Adipose tissue (tissue), 3 donors: ENCODE results near the gene TTLL9. TPM values are rescaled to one million over a fixed set of nuclear protein-coding genes. Genes with fewer than 3 reads are reported as not detected.

Experiments used
- H3K27ac ChIP-seq: one replicate; pipeline ENCODE4 v1.5.1; 2013; ENCODE audit warnings: low read depth, low read length
- WGBS, 3 donors: extraction: QIAGEN DNeasy Blood & Tissue Kit; methylation state at CpG; one replicate each; pipeline ENCODE4 v1.1.7; 2013; 5-methylcytosine and 5-hydroxymethylcytosine counted together
- polyA plus RNA-seq, 3 donors: library from polyadenylated mRNA; stranded (reverse); fragments of 200-250 nt; gene quantifications; one replicate each; pipeline ENCODE4 v1.2.3, GENCODE V29; 2013
- donor health status: healthy with polysubstance abuse.
- donor health status: Bipolar disorder and iron deficiency.
- donor health status: healthy.

The TTLL9 gene
- polyA plus RNA-seq, 3 donors, result 0.06 to 0.26 TPM; not detected in 1

- WGBS, 3 donors, result 5 to 6% (median 6%) methylated on average over 6 of the region's 6 CpGs
- no peak overlapping the region for H3K27ac ChIP-seq
Observed at GRCh38 chr20:31951203-31951529, 80.7 kb downstream of the TTLL9 start.

- H3K27ac ChIP-seq, result no peak within 1 kb of the TSS
- WGBS, 3 donors, result 0 to 1% (median 0%) methylated on average over 62 to 63 of the region's 63 CpGs
Observed at GRCh38 chr20:31951530-31952453, 81.4 kb downstream of the TTLL9 start, which contains the start of gene PDRG1. Gene PDRG1 (minus strand): TSS chr20:31952046. CDS start chr20:31951961, 85 bp downstream.

- 70 to 81% (median 71%) methylated on average over 6 of the region's 6 CpGs for WGBS, 3 donors
- H3K27ac ChIP-seq, result no peak overlapping the region
Observed at GRCh38 chr20:31953556-31954148, 83.2 kb downstream of the TTLL9 start.

- WGBS, 3 donors, result 48 to 75% (median 73%) methylated on average over 1 of the region's 1 CpG
- H3K27ac ChIP-seq, result no peak overlapping the region
Observed at GRCh38 chr20:31954500-31954899, 84.1 kb downstream of the TTLL9 start.

GRCh38 chr20:31956556-31957526, 86.4 kb downstream of the TTLL9 start:
- 47 to 54% (median 51%) methylated on average over 11 of the region's 11 CpGs for WGBS, 3 donors

GRCh38 chr20:31962761-31963160, 92.3 kb downstream of the TTLL9 start:
- 46 to 68% (median 59%) methylated on average over 2 of the region's 2 CpGs for WGBS, 3 donors
- no peak overlapping the region for H3K27ac ChIP-seq

More at GRCh38 chr20:31956556-31957526, 86.4 kb downstream of the TTLL9 start:
- H3K27ac ChIP-seq, result no peak overlapping the region

GRCh38 chr20:31963889-31964288, 93.5 kb downstream of the TTLL9 start:
- no peak overlapping the region for H3K27ac ChIP-seq
- WGBS, 3 donors, result 58 to 74% (median 71%) methylated on average over 6 of the region's 6 CpGs

- WGBS, 3 donors, result 8 to 10% (median 8%) methylated on average over 5 of the region's 5 CpGs
- no peak overlapping the region for H3K27ac ChIP-seq
Observed at GRCh38 chr20:31966991-31967655, 96.7 kb downstream of the TTLL9 start.

- 0 to 4% (median 1%) methylated on average over 17 to 38 of the region's 38 CpGs for WGBS, 3 donors
- H3K27ac ChIP-seq, result no peak within 1 kb of the TSS
Observed at GRCh38 chr20:31967830-31968249, 97.4 kb downstream of the TTLL9 start, which contains the start of gene XKR7. Gene XKR7 (plus strand): TSS chr20:31968151. CDS start chr20:31968176, 25 bp downstream.

GRCh38 chr20:31968291-31969126, 98.1 kb downstream of the TTLL9 start:
- no peak overlapping the region for H3K27ac ChIP-seq
- 1 to 4% (median 3%) methylated on average over 42 to 57 of the region's 57 CpGs for WGBS, 3 donors

- H3K27ac ChIP-seq, result no peak overlapping the region
- WGBS, 3 donors, result 56 to 59% (median 58%) methylated on average over 5 of the region's 5 CpGs
Observed at GRCh38 chr20:31969991-31970390, 99.6 kb downstream of the TTLL9 start.

GRCh38 chr20:31972471-31973021, 102.1 kb downstream of the TTLL9 start:
- H3K27ac ChIP-seq, result no peak overlapping the region
- 24 to 42% (median 40%) methylated on average over 4 of the region's 4 CpGs for WGBS, 3 donors

- 70 to 90% (median 89%) methylated on average over 2 of the region's 2 CpGs for WGBS, 3 donors
- no peak overlapping the region for H3K27ac ChIP-seq
Observed at GRCh38 chr20:31974296-31974695, 103.9 kb downstream of the TTLL9 start.

- no peak overlapping the region for H3K27ac ChIP-seq
- 26 to 42% (median 37%) methylated on average over 10 of the region's 10 CpGs for WGBS, 3 donors
Observed at GRCh38 chr20:31974951-31975487, 104.6 kb downstream of the TTLL9 start.

GRCh38 chr20:31975874-31976273, 105.4 kb downstream of the TTLL9 start:
- H3K27ac ChIP-seq, result no peak overlapping the region
- WGBS, 3 donors, result 67 to 88% (median 84%) methylated on average over 2 of the region's 2 CpGs

- H3K27ac ChIP-seq, result no peak overlapping the region
- 74 to 96% (median 82%) methylated on average over 4 of the region's 4 CpGs for WGBS, 3 donors
Observed at GRCh38 chr20:31977080-31977479, 106.6 kb downstream of the TTLL9 start.
